Activated naive CD4-positive, alpha-beta T cell treated with anti-CD3 and anti-CD28 coated beads, Interleukin-2, amount 50 U/mL, for 24 hours (primary cell): ENCODE results near the gene TFR2.
A peak's percentile ranks its signal among the peaks of the same experiment; 100 is the strongest.

Experiments used
- H3K27ac Mint-ChIP-seq: one replicate; pipeline ENCODE4 v1.8.0; 2021; ENCODE audit warnings: mild to moderate bottlenecking, mixed read lengths
- H3K27me3 Mint-ChIP-seq: one replicate; pipeline ENCODE4 v1.8.0; 2021; ENCODE audit warnings: mixed read lengths
- H3K36me3 Mint-ChIP-seq: one replicate; pipeline ENCODE4 v1.8.0; 2021; ENCODE audit warnings: mixed read lengths
- H3K4me1 Mint-ChIP-seq: one replicate; pipeline ENCODE4 v1.8.0; 2021; ENCODE audit warnings: mixed read lengths
- H3K4me3 Mint-ChIP-seq: one replicate; pipeline ENCODE4 v1.8.0; 2021; ENCODE audit warnings: mild to moderate bottlenecking, mixed read lengths
- H3K9me3 Mint-ChIP-seq: one replicate; pipeline ENCODE4 v1.8.0; 2021; ENCODE audit warnings: mixed read lengths

Gene TFR2

GRCh38 chr7:100612730-100613390 is 28.5 kb downstream of the TFR2 start:
- no peaks in the 10 kb centered on the region for H3K36me3 Mint-ChIP-seq
- no peaks in the 10 kb centered on the region for H3K9me3 Mint-ChIP-seq
- peaks cover 24% of the 10 kb centered on the region for H3K4me1 Mint-ChIP-seq
- no peak overlapping the region for H3K27ac Mint-ChIP-seq
- no peaks in the 10 kb centered on the region for H3K27me3 Mint-ChIP-seq
- H3K4me3 Mint-ChIP-seq = peak overlapping the region; percentile 84

- no peaks in the 10 kb centered on the region for H3K36me3 Mint-ChIP-seq
- H3K27ac Mint-ChIP-seq = peak within 1 kb of the TSS; percentile 99
- H3K4me3 Mint-ChIP-seq = peak within 1 kb of the TSS; percentile 99
- H3K27me3 Mint-ChIP-seq = no peaks in the 10 kb centered on the region
- peaks cover 24% of the 10 kb centered on the region for H3K4me1 Mint-ChIP-seq
- H3K9me3 Mint-ChIP-seq = no peaks in the 10 kb centered on the region
These were observed 29.2 kb downstream of the TFR2 start, which contains the start of gene MOSPD3 for GRCh38 chr7:100611983-100612729. Gene MOSPD3 (plus strand): TSS chr7:100612540. CDS start chr7:100612792, 252 bp downstream.

GRCh38 chr7:100609958-100610357 is 31.4 kb downstream of the TFR2 start:
- peaks cover 25% of the 10 kb centered on the region for H3K4me1 Mint-ChIP-seq
- H3K27me3 Mint-ChIP-seq = no peaks in the 10 kb centered on the region
- H3K4me3 Mint-ChIP-seq = peak overlapping the region; percentile 20
- H3K36me3 Mint-ChIP-seq = no peaks in the 10 kb centered on the region
- H3K27ac Mint-ChIP-seq = peak overlapping the region; percentile 19
- no peaks in the 10 kb centered on the region for H3K9me3 Mint-ChIP-seq

- peaks cover 19% of the 10 kb centered on the region for H3K4me1 Mint-ChIP-seq
- H3K27ac Mint-ChIP-seq = no peak overlapping the region
- no peaks in the 10 kb centered on the region for H3K36me3 Mint-ChIP-seq
- no peaks in the 10 kb centered on the region for H3K27me3 Mint-ChIP-seq
- no peaks in the 10 kb centered on the region for H3K9me3 Mint-ChIP-seq
- H3K4me3 Mint-ChIP-seq = no peak overlapping the region
These were observed 34.2 kb downstream of the TFR2 start for GRCh38 chr7:100607111-100607510.

- Mint-ChIP-seq H3K9me3 (no peaks in the 10 kb centered on the region), H3K27me3 (no peaks in the 10 kb centered on the region), H3K36me3 (no peaks in the 10 kb centered on the region), H3K4me3 (peak overlapping the region; percentile 82), H3K4me1 (peaks cover 14% of the 10 kb centered on the region), H3K27ac (no peak overlapping the region)
These were observed 35.0 kb downstream of the TFR2 start for GRCh38 chr7:100606313-100606712.

- H3K9me3 Mint-ChIP-seq = no peaks in the 10 kb centered on the region
- no peaks in the 10 kb centered on the region for H3K36me3 Mint-ChIP-seq
- peaks cover 11% of the 10 kb centered on the region for H3K4me1 Mint-ChIP-seq
- H3K27ac Mint-ChIP-seq = no peak overlapping the region
- H3K4me3 Mint-ChIP-seq = peak overlapping the region; percentile 82
- H3K27me3 Mint-ChIP-seq = no peaks in the 10 kb centered on the region
These were observed 36.1 kb downstream of the TFR2 start for GRCh38 chr7:100604976-100605911.

- Mint-ChIP-seq H3K36me3 (no peaks in the 10 kb centered on the region), H3K27ac (no peak overlapping the region), H3K4me3 (peak overlapping the region; percentile 82), H3K9me3 (no peaks in the 10 kb centered on the region), H3K27me3 (no peaks in the 10 kb centered on the region), H3K4me1 (peaks cover 11% of the 10 kb centered on the region)
These were observed 37.0 kb downstream of the TFR2 start for GRCh38 chr7:100604028-100604975.

- H3K27me3 Mint-ChIP-seq = no peaks in the 10 kb centered on the region
- no peaks in the 10 kb centered on the region for H3K36me3 Mint-ChIP-seq
- H3K27ac Mint-ChIP-seq = no peak overlapping the region
- no peaks in the 10 kb centered on the region for H3K9me3 Mint-ChIP-seq
- H3K4me3 Mint-ChIP-seq = peak overlapping the region; percentile 77
- H3K4me1 Mint-ChIP-seq = peaks cover 11% of the 10 kb centered on the region
These were observed 37.7 kb downstream of the TFR2 start for GRCh38 chr7:100603726-100604027.

- Mint-ChIP-seq H3K27ac (no peak overlapping the region), H3K9me3 (no peaks in the 10 kb centered on the region), H3K36me3 (no peaks in the 10 kb centered on the region), H3K27me3 (no peaks in the 10 kb centered on the region), H3K4me3 (peak overlapping the region; percentile 77), H3K4me1 (peaks cover 15% of the 10 kb centered on the region)
These were observed 38.2 kb downstream of the TFR2 start for GRCh38 chr7:100602889-100603725.

- Mint-ChIP-seq H3K4me3 (no peak overlapping the region), H3K36me3 (no peaks in the 10 kb centered on the region), H3K9me3 (no peaks in the 10 kb centered on the region), H3K4me1 (peaks cover 16% of the 10 kb centered on the region), H3K27me3 (no peaks in the 10 kb centered on the region), H3K27ac (no peak overlapping the region)
These were observed 40.7 kb downstream of the TFR2 start for GRCh38 chr7:100600730-100601038.

- H3K4me3 Mint-ChIP-seq = no peak overlapping the region
- no peak overlapping the region for H3K27ac Mint-ChIP-seq
- no peaks in the 10 kb centered on the region for H3K27me3 Mint-ChIP-seq
- no peaks in the 10 kb centered on the region for H3K36me3 Mint-ChIP-seq
- H3K9me3 Mint-ChIP-seq = no peaks in the 10 kb centered on the region
- H3K4me1 Mint-ChIP-seq = peaks cover 12% of the 10 kb centered on the region
These were observed 41.2 kb downstream of the TFR2 start for GRCh38 chr7:100599911-100600729.

- peaks cover 6% of the 10 kb centered on the region for H3K4me1 Mint-ChIP-seq
- H3K9me3 Mint-ChIP-seq = no peaks in the 10 kb centered on the region
- no peak overlapping the region for H3K4me3 Mint-ChIP-seq
- H3K27ac Mint-ChIP-seq = no peak overlapping the region
- H3K36me3 Mint-ChIP-seq = no peaks in the 10 kb centered on the region
- no peaks in the 10 kb centered on the region for H3K27me3 Mint-ChIP-seq
These were observed 42.9 kb downstream of the TFR2 start for GRCh38 chr7:100598425-100598824.

- H3K36me3 Mint-ChIP-seq = no peaks in the 10 kb centered on the region
- no peak overlapping the region for H3K4me3 Mint-ChIP-seq
- H3K4me1 Mint-ChIP-seq = peaks cover 4% of the 10 kb centered on the region
- no peaks in the 10 kb centered on the region for H3K27me3 Mint-ChIP-seq
- no peak overlapping the region for H3K27ac Mint-ChIP-seq
- H3K9me3 Mint-ChIP-seq = no peaks in the 10 kb centered on the region
These were observed 46.2 kb downstream of the TFR2 start for GRCh38 chr7:100595188-100595587.

GRCh38 chr7:100591596-100591995 is 49.8 kb downstream of the TFR2 start:
- H3K9me3 Mint-ChIP-seq = no peaks in the 10 kb centered on the region
- no peaks in the 10 kb centered on the region for H3K27me3 Mint-ChIP-seq
- peaks cover 7% of the 10 kb centered on the region for H3K4me1 Mint-ChIP-seq
- H3K27ac Mint-ChIP-seq = no peak overlapping the region
- no peaks in the 10 kb centered on the region for H3K36me3 Mint-ChIP-seq
- no peak overlapping the region for H3K4me3 Mint-ChIP-seq
